Kasumi-1 (cell line): ENCODE data around the gene PRDM4.

Experiments
- DNase-seq, 2 experiments: peaks; one replicate each; lab custom pipeline; 2025; lab: John Stamatoyannopoulos, UW

PRDM4 gene

DNA sequence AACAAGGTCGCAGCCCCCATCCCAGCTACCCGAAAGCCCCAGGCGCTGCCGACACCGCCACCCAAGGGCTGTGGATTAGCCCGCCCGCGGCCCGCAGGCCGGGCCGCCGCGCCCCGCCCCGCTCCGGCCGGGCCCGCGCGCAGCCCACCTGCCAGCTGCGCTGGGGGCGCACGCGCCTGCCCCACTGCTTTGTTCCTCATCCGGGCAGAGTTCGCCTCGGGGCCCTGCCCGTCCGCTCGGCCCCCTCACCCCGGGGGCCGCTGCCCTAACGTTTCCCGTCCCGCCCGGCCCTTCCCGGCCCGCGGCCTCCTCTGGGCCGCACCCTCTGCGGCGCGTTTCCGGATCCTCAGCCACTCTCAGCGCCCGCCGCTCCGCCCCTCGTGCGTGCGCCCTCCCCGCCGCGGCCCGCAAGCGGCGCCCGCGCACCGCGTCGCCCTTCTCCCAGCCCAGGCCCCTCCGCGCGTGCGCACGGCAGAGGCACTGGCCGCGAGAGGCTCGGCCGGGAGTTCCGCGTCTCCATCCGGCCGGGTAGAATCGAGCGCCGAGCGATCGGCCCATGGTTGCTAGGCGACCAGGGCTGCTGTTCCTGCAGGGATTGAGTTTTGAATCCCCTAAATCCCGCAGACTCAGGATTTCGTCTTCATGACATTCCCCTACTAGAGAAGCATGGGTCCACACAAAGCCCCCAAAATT lies at the start of gene PRDM4:
Gene PRDM4, minus strand, starts transcription at position 329 of the 693 bp plus-strand sequence. CDS start 622 bp downstream, outside the sequence.
- DNase-seq, result peak; percentile 77 to 82

DNA sequence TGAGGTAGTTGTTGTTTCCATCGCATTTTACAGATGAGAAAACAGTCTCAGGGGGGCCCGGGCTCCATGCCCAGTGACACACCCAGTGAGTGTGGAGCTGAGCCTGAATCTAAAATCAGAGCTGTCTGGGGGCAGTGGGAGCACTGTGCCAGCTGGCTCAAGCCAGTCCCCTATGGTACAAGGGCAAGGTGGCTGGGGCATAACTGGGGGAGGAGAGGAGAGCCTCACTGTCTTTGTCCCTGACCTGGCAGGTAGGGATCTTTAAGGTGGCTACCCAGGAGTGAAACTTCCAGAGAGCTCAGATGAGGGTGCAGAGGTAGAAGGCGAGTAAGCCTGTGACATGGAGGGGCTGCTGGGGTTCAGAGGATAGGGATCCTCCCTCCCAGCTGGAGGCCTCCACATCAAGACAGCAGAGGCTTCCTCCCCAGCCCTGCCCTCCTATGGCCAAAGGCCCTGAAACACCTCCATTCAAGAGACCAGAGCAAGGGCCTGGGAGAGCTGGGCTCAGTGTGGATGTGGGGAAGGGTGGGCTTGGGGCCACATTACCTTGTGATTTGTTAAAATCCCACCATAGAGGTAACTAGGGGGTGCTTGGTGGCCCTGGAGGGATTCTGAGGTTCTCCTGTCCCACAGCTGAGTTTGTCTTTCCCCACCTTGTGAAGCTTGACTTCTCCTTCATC lies 46.7 kb upstream of the PRDM4 start:
- no peak for DNase-seq

DNA sequence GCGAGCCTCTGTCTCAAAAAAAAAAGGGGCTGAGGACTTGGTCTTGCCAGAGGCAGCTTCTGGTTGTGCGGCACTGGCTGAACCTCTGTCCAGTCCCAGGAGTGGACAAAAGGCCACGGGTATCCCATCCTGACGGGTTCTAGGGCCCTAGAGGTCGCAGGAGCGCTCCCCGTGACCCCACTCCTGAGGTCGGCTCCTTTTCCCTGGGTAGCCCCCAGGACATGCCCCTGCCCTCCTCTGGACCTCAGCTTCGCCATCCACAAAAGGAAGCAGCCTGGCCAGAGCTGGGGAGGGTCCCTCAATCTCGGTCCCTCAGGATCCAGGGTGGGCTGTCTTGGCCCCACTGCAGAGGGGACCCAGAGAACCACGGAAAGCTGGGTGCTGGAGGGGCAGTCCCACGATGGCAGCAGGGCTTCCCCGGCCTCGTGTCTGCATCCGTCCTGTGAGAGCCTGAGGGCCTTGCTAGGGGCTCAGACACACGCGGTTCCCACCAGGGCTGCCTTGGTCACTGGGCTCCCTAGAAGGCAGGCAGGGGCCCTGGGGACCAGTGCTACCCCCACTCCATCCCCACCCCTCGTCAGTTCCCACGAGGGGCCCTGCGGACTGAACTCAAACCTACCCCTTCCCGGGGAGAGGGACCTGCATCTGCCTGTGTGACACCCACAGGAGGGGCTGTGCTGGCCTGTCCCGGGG lies 44.7 kb upstream of the PRDM4 start:
- DNase-seq, result no peak

- DNase-seq, result no peak
These were observed 42.2 kb upstream of the PRDM4 start for GRCh38 chr12:107803092-107803491.

- DNase-seq, result no peak
These were observed 40.2 kb upstream of the PRDM4 start for GRCh38 chr12:107801150-107801549.

DNA sequence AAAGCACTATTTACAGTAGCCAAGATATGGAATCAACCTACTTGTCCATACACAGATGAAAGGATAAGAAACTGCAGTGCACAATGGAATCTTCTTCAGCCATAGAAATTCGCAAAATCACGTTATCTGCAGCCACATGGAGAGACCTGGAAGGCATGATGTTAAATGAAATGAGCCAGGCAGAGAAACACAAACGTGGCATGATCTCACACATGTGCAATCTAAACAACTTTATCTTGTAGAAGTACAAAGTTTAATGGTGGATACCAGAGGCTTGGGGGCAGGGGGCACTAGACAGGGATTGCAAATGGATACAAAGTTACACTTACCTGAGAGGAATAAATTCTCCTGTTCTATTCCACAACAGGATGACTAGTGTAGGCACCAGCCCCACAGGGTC lies 37.6 kb upstream of the PRDM4 start:
- no peak for DNase-seq

- no peak for DNase-seq
These were observed 33.5 kb upstream of the PRDM4 start for GRCh38 chr12:107794451-107794850.

GRCh38 chr12:107791465-107792089 lies 30.6 kb upstream of the PRDM4 start:
- no peak for DNase-seq

DNA sequence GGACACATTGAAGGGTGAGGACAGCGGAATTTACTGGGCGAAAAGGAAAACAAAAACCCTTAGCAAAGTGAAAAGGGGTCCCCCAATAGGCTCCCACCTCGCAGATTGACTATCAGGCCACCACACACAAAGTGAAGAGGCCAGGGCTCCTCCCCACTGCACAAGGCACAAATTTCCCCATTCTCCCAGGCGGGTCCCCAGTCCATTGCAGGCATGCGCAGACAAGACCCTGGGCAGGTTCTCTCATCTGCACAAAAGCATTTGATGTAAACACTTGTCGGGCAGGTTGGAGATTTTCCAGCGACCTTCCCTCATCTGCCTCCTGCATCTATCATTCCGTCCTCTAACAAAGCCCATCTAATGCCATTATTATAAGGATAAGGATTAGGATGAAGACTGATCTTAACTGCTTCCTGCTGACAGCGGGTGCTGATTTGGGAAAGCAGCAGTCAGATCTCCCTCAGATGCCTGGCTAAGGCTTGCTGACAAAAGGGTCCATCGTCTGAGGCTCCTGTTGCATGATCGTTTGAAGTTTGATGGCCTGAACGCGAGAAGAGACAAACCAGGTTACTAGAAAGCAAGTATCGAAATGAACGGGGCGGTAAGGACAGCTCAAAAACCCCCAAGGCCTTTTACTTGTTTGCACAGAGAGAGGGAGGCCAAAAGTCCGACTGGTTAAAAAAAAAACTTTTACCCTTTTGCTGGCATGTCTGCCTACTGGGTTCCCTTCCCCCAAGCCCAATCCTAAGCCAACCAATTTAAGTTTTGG lies 27.9 kb upstream of the PRDM4 start:
- no peak for DNase-seq

- no peak for DNase-seq
These were observed 27.3 kb upstream of the PRDM4 start for GRCh38 chr12:107788281-107788680.

DNA sequence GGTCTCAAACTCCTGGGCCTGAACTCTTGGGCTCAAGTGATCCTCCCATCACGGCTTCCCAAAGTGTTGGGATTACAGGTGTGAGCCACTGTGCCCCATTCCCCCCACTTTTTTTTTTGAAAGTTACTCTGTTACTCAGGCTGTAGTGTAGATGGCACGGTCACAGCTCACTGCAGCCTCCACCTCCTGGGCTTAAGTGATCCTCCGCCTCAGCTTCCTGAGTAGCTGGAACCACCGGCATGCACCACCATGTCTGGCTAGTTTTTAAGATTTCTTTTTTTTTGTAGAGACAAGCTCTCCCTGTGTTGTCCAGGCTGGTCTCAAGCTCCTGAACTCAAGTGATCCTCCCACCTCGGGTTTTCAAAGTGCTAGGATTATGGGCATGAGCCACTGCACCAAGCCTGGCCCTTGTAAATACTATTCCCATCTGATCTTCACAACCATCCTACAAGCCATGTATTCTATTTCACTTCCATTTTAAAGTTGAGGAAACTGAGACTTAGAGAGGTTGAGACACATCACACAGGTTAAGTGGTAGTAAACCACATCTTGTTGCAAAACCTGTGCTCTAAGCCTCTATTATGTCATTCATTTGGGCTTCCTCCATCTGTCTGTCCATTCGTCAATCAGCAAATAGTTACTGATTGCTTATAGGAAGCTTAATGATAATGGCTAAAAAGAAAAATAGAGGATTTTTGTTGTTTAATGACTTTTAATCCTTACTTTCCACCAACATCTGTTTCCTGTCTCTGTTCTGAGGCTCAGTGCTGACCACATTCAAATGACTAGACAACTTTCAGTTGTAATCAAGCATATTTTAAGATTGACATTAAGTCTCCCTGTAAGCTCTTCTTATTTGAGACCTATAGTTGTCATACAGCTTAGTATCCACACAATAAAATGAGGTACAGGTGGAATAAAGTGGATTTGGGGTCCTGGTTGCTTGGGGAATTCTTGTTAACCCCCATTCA lies 22.8 kb upstream of the PRDM4 start:
- DNase-seq, result peak in 1 of 2 experiments; percentile 5

DNA sequence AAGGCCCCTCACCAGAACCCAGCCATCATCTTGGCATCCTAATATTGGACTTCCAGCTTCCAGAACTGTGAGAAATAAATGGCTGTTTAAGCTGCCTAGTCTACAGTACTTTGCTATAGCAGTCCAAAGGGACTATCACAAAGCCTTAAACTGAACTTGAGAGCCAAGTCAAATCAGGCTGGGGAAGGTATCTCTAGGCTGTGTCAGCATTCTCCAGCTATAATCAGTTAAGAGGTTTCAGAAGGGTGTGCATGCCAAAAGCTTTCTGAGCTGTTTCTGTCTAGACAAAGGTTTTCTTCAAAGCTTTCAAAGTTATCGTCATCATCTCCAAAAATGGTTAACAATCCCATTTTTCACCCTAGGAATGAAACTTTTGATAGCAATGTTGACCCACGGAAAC lies 21.1 kb upstream of the PRDM4 start:
- no peak for DNase-seq

- DNase-seq, result no peak
These were observed 19.4 kb upstream of the PRDM4 start for GRCh38 chr12:107780298-107780697.

- peak; percentile 19 to 28 for DNase-seq
These were observed 18.3 kb upstream of the PRDM4 start for GRCh38 chr12:107779077-107779831.

DNA sequence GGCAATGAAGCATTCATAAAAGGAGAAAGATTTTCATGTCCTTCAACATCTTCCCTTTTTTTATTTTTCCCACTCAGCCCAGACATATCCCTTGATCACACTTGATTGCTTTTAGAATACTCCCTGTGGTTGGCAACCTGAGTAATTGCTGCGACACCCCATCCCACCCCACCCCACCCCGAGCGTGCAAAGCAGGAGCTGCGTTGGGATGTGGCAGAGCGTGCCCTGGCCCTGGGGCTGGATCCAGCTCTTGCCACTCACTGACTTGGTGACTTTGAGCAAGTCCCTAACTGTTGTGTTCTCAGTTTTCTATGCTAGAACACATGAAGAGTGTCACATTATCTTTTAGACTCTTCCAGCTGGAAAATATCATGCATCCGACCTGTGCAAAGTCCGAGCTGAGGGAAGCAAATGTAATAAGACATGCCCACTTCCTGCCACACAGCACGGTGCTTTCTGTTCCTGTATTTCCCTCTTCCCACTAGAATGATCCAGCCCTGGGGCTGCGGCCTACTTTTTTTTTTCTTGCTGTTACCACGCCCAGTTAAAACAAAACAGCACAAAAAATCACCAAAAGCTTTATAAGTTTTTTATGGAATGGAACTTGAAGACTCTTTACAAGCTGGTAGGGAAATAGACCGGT lies 17.6 kb upstream of the PRDM4 start:
- DNase-seq, result peak in 1 of 2 experiments; percentile 1

GRCh38 chr12:107776171-107776570 lies 15.2 kb upstream of the PRDM4 start:
- DNase-seq, result no peak

DNA sequence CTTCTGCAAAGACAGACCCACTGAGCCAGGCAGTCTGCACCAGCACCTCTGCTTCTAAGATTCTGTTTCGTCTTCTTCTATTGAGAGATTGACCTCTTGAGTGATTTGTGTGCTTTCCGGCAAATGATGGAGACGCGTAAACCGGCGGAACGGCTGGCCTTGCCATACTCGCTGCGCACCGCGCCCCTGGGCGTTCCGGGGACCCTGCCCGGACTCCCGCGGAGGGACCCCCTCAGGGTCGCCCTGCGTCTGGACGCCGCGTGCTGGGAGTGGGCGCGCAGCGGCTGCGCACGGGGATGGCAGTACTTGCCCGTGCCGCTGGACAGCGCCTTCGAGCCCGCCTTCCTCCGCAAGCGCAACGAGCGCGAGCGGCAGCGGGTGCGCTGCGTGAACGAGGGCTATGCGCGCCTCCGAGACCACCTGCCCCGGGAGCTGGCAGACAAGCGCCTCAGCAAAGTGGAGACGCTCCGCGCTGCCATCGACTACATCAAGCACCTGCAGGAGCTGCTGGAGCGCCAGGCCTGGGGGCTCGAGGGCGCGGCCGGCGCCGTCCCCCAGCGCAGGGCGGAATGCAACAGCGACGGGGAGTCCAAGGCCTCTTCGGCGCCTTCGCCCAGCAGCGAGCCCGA lies 14.3 kb upstream of the PRDM4 start:
- DNase-seq, result no peak

- DNase-seq, result no peak
These were observed 13.6 kb upstream of the PRDM4 start, which contains the start of gene ASCL4 for GRCh38 chr12:107774349-107775029. Gene ASCL4 (plus strand): TSS chr12:107774704. CDS start chr12:107775219, 515 bp downstream.
